B cell (primary cell): ENCODE data around the gene PPWD1. TPM values are rescaled to one million over a fixed set of nuclear protein-coding genes. Genes with fewer than 3 reads are reported as not detected.

Experiments
- ATAC-seq: fragments of 200-7000 bp; cut with Tn5 transposase; one replicate; pipeline ENCODE4 v1.10.0; 2021; ENCODE audit warnings: low read depth, mild to moderate bottlenecking, moderate number of reproducible peaks, moderate library complexity
- CTCF ChIA-PET: fragments of 350-600 bp; sonication (Branson Sonifier 250); formaldehyde crosslinking; loops from one replicate; lab custom pipeline; 2021; ENCODE audit warnings: antibody characterized with exemption, inconsistent platforms; lab: Charles Lee
- POLR2A ChIA-PET: fragments of 350-600 bp; sonication (Branson Sonifier 250); formaldehyde crosslinking; loops from one replicate; lab custom pipeline; 2021; ENCODE audit warnings: antibody characterized with exemption; lab: Charles Lee
- DNase-seq: peaks from one replicate; pipeline ENCODE4 v3.0.0; 2013
- H2AFZ ChIP-seq: 2 replicates; pipeline ENCODE4 v1.6.1; 2012; ENCODE audit warnings: mild to moderate bottlenecking, low read depth, low read length; ENCODE audit not compliant: insufficient read depth, poor library complexity, severe bottlenecking
- H3K27ac ChIP-seq, 2 donors: 1 replicate in 1 of 2; 2 replicates in 1 of 2; pipeline ENCODE4 v1.5.1; 2012 to 2013; ENCODE audit warnings: low read length in 2 of 2, mild to moderate bottlenecking in 2 of 2, moderate library complexity in 1 of 2
- H3K27me3 ChIP-seq, 4 experiments: fragments of 200-600 bp in 1 of 4; sonication (generic) in 1 of 4; replicated peaks in 1 of 4; 1 replicate in 2 of 4; 2 replicates in 2 of 4; pipeline versions ENCODE4 v1.6.1 to v1.7.0; 2013 to 2016; ENCODE audit warnings: low read length in 3 of 4, mild to moderate bottlenecking in 2 of 4, mixed read lengths in 1 of 4, moderate library complexity in 1 of 4; ENCODE audit not compliant: insufficient read depth in 4 of 4, control insufficient read depth in 3 of 4; ENCODE audit errors: control extremely low read depth in 1 of 4
- H3K36me3 ChIP-seq, 2 experiments: replicated peaks in 1 of 2; 1 replicate in 1 of 2; 2 replicates in 1 of 2; pipeline versions ENCODE4 v1.6.1 to v1.7.1; 2013; ENCODE audit warnings: low read length in 1 of 2; ENCODE audit not compliant: insufficient read depth in 2 of 2, control insufficient read depth in 1 of 2; ENCODE audit errors: control extremely low read depth in 1 of 2, extremely low read depth in 1 of 2
- H3K4me1 ChIP-seq, 2 donors: fragments of 200-600 bp in 1 of 2; sonication (generic) in 1 of 2; 1 replicate in 1 of 2; 2 replicates in 1 of 2; pipeline versions ENCODE4 v1.5.1 to v1.6.1; 2013 to 2017; ENCODE audit warnings: low read length in 2 of 2; ENCODE audit not compliant: control insufficient read depth in 2 of 2, insufficient read depth in 2 of 2
- H3K4me2 ChIP-seq: replicated peaks from 2 replicates; pipeline ENCODE3; 2012; ENCODE audit warnings: mild to moderate bottlenecking, low read depth, low read length; ENCODE audit not compliant: poor library complexity, severe bottlenecking
- H3K4me3 ChIP-seq, 5 experiments: fragments of 200-600 bp in 1 of 5; sonication (generic) in 1 of 5; 1 replicate in 3 of 5; 2 replicates in 2 of 5; pipeline versions ENCODE4 v1.5.1 to v1.7.0; 2011 to 2016; ENCODE audit warnings: low read length in 4 of 5, mild to moderate bottlenecking in 4 of 5, low read depth in 2 of 5, control low read depth in 1 of 5, moderate library complexity in 1 of 5; ENCODE audit not compliant: insufficient read depth in 1 of 5; ENCODE audit errors: control extremely low read depth in 1 of 5, extremely low read depth in 1 of 5
- H3K79me2 ChIP-seq: fragments of 200-600 bp; sonication (generic); one replicate; pipeline ENCODE4 v1.6.0; 2016; ENCODE audit warnings: low read length; ENCODE audit not compliant: control insufficient read depth, insufficient read depth
- H3K9ac ChIP-seq: fragments of 200-600 bp; sonication (generic); 2 replicates; pipeline ENCODE4 v1.6.1; 2017; ENCODE audit warnings: mild to moderate bottlenecking, low read length, moderate library complexity
- H3K9me3 ChIP-seq, 3 donors: one replicate each; pipeline versions ENCODE4 v1.6.1 to v1.7.1; 2013; ENCODE audit warnings: low read length in 2 of 3; ENCODE audit not compliant: control insufficient read depth in 2 of 3, insufficient read depth in 1 of 3; ENCODE audit errors: control extremely low read depth in 1 of 3
- H4K20me1 ChIP-seq: 2 replicates; pipeline ENCODE4 v1.6.0; 2012; ENCODE audit warnings: mild to moderate bottlenecking, low read length; ENCODE audit not compliant: insufficient read depth, control insufficient read depth, poor library complexity, severe bottlenecking
- H3K27ac Mint-ChIP-seq: one replicate; pipeline ENCODE4 v1.8.0; 2021; ENCODE audit warnings: mixed read lengths
- H3K27me3 Mint-ChIP-seq: one replicate; pipeline ENCODE4 v1.8.0; 2021; ENCODE audit warnings: mixed read lengths
- H3K4me1 Mint-ChIP-seq: one replicate; pipeline ENCODE4 v1.8.0; 2021; ENCODE audit warnings: mixed read lengths
- H3K4me3 Mint-ChIP-seq: one replicate; pipeline ENCODE4 v1.8.0; 2021; ENCODE audit warnings: mixed read lengths
- H3K9me3 Mint-ChIP-seq: one replicate; pipeline ENCODE4 v1.8.0; 2022; ENCODE audit warnings: mixed read lengths; ENCODE audit not compliant: insufficient read depth
- EZH2 ChIP-seq: IDR thresholded peaks from 2 replicates; pipeline ENCODE4 v1.6.1; 2012; ENCODE audit warnings: borderline replicate concordance, low read depth, mild to moderate bottlenecking, moderate library complexity, low read length; ENCODE audit not compliant: insufficient read depth, poor library complexity, severe bottlenecking
- WGBS: methylation state at CpG from one replicate; pipeline ENCODE4 v1.1.5; 2013; ENCODE audit warnings: missing lambda C conversion rate; ENCODE audit not compliant: insufficient coverage; 5-methylcytosine and 5-hydroxymethylcytosine counted together
- intact Hi-C: fragments of 100-400 bp; cut with micrococcal nuclease; formaldehyde crosslinking; loops from one replicate; pipeline ENCODE4 v1.10.0; 2022
- polyA plus RNA-seq: library from polyadenylated mRNA; depleted of rRNA; stranded (reverse); fragments of >200 nt; gene quantifications from 2 replicates; pipeline ENCODE4 v1.2.3, GENCODE V29; 2012
- total RNA-seq, 2 donors: library from RNA; stranded (reverse); fragments of 120-200 nt in 1 of 2; gene quantifications; 1 replicate in 1 of 2; 2 replicates in 1 of 2; pipeline versions ENCODE4 v1.2.3 to v1.2.4, GENCODE V29; 2013 to 2022
- TF ChIP-seq, protein P1 (sequence below): fragments of 200-600 bp; IDR thresholded peaks from one replicate; pipeline ENCODE4 v1.8.0; 2022; ENCODE audit warnings: antibody characterized with exemption, mild to moderate bottlenecking

PPWD1 gene
- total and polyA plus RNA-seq, 2 donors (not counting 1 experiment from before 2014, with no cell fraction given), result 17.7 to 91.0 TPM

DNA sequence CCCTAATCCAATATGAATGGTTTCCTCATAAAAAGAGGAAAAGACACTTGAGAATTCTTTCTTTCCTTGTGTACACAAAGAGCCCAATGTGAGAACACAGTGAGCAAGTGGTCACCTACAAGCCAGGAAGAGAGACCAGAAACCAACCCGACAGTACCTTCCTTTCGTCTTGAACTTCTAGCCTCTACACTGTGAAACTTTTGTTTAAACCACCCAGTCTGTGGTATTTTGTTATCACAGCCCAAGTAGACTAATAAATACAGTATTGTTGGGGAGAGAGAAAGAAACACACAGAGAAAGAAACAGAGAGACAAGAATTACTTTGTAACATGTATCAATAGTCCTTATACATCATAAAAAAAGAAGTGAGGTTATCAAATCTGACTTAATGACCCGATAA lies 37.4 kb upstream of the PPWD1 start:
- intact Hi-C loops, result no loop called here
- H3K27ac Mint-ChIP-seq, result no peak overlapping the region
- H3K4me1 Mint-ChIP-seq, result no peaks in the 10 kb centered on the region
- ChIA-PET POLR2A (no interaction called here), CTCF (no interaction called here)
- H3K27me3 ChIP-seq, result no peaks in the 10 kb centered on the region
- no CpG with 5 or more reads among the region's 3 CpGs for WGBS
- H3K27me3 Mint-ChIP-seq, result no peaks in the 10 kb centered on the region
- no peak overlapping the region for H3K4me2 ChIP-seq
- H2AFZ ChIP-seq, result no peak overlapping the region
- no peaks in the 10 kb centered on the region for H3K36me3 ChIP-seq
- H3K79me2 ChIP-seq, result no peaks in the 10 kb centered on the region
- no peaks in the 10 kb centered on the region for H3K4me1 ChIP-seq
- ATAC-seq, result no peak
- H3K9me3 Mint-ChIP-seq, result no peaks in the 10 kb centered on the region
- H4K20me1 ChIP-seq, result no peaks in the 10 kb centered on the region
- no peak for DNase-seq
- no peaks in the 10 kb centered on the region for H3K9me3 ChIP-seq
- H3K9ac ChIP-seq, result no peak overlapping the region
- TF ChIP-seq, protein P1, sequence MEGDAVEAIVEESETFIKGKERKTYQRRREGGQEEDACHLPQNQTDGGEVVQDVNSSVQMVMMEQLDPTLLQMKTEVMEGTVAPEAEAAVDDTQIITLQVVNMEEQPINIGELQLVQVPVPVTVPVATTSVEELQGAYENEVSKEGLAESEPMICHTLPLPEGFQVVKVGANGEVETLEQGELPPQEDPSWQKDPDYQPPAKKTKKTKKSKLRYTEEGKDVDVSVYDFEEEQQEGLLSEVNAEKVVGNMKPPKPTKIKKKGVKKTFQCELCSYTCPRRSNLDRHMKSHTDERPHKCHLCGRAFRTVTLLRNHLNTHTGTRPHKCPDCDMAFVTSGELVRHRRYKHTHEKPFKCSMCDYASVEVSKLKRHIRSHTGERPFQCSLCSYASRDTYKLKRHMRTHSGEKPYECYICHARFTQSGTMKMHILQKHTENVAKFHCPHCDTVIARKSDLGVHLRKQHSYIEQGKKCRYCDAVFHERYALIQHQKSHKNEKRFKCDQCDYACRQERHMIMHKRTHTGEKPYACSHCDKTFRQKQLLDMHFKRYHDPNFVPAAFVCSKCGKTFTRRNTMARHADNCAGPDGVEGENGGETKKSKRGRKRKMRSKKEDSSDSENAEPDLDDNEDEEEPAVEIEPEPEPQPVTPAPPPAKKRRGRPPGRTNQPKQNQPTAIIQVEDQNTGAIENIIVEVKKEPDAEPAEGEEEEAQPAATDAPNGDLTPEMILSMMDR, result no peak
- no peak for TF ChIP-seq EZH2
- H3K4me3 ChIP-seq, result no peak overlapping the region
- H3K4me3 Mint-ChIP-seq, result no peak overlapping the region
- H3K27ac ChIP-seq, result no peak overlapping the region

DNA sequence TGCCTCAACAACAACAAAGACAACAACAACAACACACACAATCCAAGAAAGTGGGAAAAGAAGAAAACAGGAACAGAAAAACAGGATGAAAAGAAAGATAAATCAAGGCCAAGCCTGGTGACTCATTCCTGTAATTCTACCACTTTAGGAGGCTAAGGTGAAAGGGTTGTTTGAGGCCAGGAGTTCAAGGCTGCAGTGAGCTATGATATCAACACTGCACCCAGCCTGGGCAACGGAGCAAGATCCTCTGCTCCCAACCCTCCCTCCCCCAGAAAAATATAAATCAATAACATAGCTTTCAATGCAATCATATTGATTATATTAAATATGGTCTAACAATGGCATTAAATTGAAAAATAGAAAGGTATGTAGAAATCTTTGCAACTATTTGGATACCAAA lies 32.2 kb upstream of the PPWD1 start:
- no peak overlapping the region for H3K9ac ChIP-seq
- no peak overlapping the region for H3K27ac ChIP-seq
- Mint-ChIP-seq H3K9me3 (no peaks in the 10 kb centered on the region), H3K4me1 (no peaks in the 10 kb centered on the region), H3K27me3 (no peaks in the 10 kb centered on the region), H3K4me3 (no peak overlapping the region), H3K27ac (no peak overlapping the region)
- no peak overlapping the region for H3K4me3 ChIP-seq
- no CpG with 5 or more reads among the region's 1 CpG for WGBS
- H2AFZ ChIP-seq, result no peak overlapping the region
- H4K20me1 ChIP-seq, result no peaks in the 10 kb centered on the region
- no peaks in the 10 kb centered on the region for H3K9me3 ChIP-seq
- CTCF ChIA-PET, result no interaction called here
- no peaks in the 10 kb centered on the region for H3K36me3 ChIP-seq
- H3K27me3 ChIP-seq, result no peaks in the 10 kb centered on the region
- TF ChIP-seq EZH2, result no peak
- TF ChIP-seq, protein P1, result no peak
- no peaks in the 10 kb centered on the region for H3K79me2 ChIP-seq
- H3K4me2 ChIP-seq, result no peak overlapping the region
- intact Hi-C loops, result no loop called here
- POLR2A ChIA-PET, result no interaction called here
- H3K4me1 ChIP-seq, result no peaks in the 10 kb centered on the region
- ATAC-seq, result no peak
- no peak for DNase-seq
